K562 (cell line): ENCODE results near the gene NCF2. TPM values are rescaled to one million over a fixed set of nuclear protein-coding genes. Genes with fewer than 3 reads are reported as not detected.

ENCODE experiments used
- ATAC-seq: fragments of 200-7000 bp; cut with Tn5 transposase; 3 replicates; pipeline ENCODE4 v1.9.1; 2020; ENCODE audit warnings: moderate library complexity
- BruUV-seq: library from RNA; stranded (reverse); fragments of 400-500 nt; replicated peaks from 2 replicates; lab custom pipeline; 2021; lab: Mats Ljungman, UMichigan
- CTCF ChIA-PET: fragments of 300-600 bp; formaldehyde crosslinking; extraction: SDS; loops from one replicate; lab custom pipeline; 2021; ENCODE audit warnings: low intra/inter-chr PET ratio; lab: Yijun Ruan, JAX
- POLR2A ChIA-PET: fragments of 300-600, 350-650 bp; sonication (Branson Sonifier 250); formaldehyde crosslinking; extraction: SDS; loops from one replicate; lab custom pipeline; 2021; ENCODE audit warnings: antibody characterized with exemption, inconsistent platforms; lab: Yijun Ruan, JAX
- DNase-seq, 4 experiments: peaks; one replicate each; pipeline versions ENCODE4 v3.0.0 to v3.0.0-alpha.2; 2011 to 2018; ENCODE audit warnings: low spot score in 3 of 4, mixed read lengths in 3 of 4; ENCODE audit errors: extremely low read depth in 1 of 4
- FAIRE-seq: peaks from 2 replicates; lab custom pipeline; 2011; peaks lifted over from hg19 to GRCh38; lab: Jason Lieb, UNC
- H2AFZ ChIP-seq: 2 replicates; pipeline ENCODE4 v1.6.0; 2011; ENCODE audit warnings: low read depth, low read length, control low read depth, inconsistent platforms
- H3K27ac ChIP-seq: fragments of 200-600 bp; 3 replicates; pipeline ENCODE4 v1.8.0; 2011; ENCODE audit warnings: low read depth, mild to moderate bottlenecking, control low read depth, inconsistent platforms, low read length, moderate library complexity, mixed read lengths; ENCODE audit errors: extremely low read depth
- H3K27me3 ChIP-seq, 2 experiments: fragments of 300-600 bp in 1 of 2; 2 replicates in 1 of 2; 3 replicates in 1 of 2; pipeline versions ENCODE4 v1.6.0 to v1.8.0; 2011; ENCODE audit warnings: inconsistent platforms in 2 of 2, low read length in 2 of 2, mild to moderate bottlenecking in 1 of 2, mixed read lengths in 1 of 2, moderate library complexity in 1 of 2; ENCODE audit not compliant: control insufficient read depth in 2 of 2, insufficient read depth in 2 of 2
- H3K36me3 ChIP-seq: fragments of 300-600 bp; 3 replicates; pipeline ENCODE4 v1.8.0; 2011; ENCODE audit warnings: mild to moderate bottlenecking, low read length, inconsistent platforms; ENCODE audit not compliant: control insufficient read depth, insufficient read depth
- H3K4me1 ChIP-seq, 2 experiments: fragments of 200-600 bp in 1 of 2; replicated peaks in 1 of 2; 2 replicates in 1 of 2; 3 replicates in 1 of 2; pipeline versions ENCODE4 v1.5.1 to v1.8.0; 2011; ENCODE audit warnings: inconsistent platforms in 2 of 2, low read length in 2 of 2, mild to moderate bottlenecking in 1 of 2, mixed read lengths in 1 of 2, moderate library complexity in 1 of 2; ENCODE audit not compliant: control insufficient read depth in 2 of 2, insufficient read depth in 2 of 2
- H3K4me2 ChIP-seq: 2 replicates; pipeline ENCODE4 v1.6.1; 2011; ENCODE audit warnings: low read length, control low read depth, inconsistent platforms, mixed read lengths; ENCODE audit not compliant: insufficient read depth
- H3K4me3 ChIP-seq: fragments of 200-600 bp; sonication (generic), shearing (Covaris generic); 2 replicates; pipeline ENCODE4 v1.5.1; 2016; ENCODE audit warnings: control low read depth, inconsistent platforms
- H3K79me2 ChIP-seq: fragments of 200-600 bp; 3 replicates; pipeline ENCODE4 v1.8.0; 2011; ENCODE audit warnings: low read length, inconsistent platforms; ENCODE audit not compliant: control insufficient read depth, insufficient read depth
- H3K9ac ChIP-seq, 2 experiments: 2 replicates each; pipeline versions ENCODE4 v1.6.0 to v1.6.1; 2011; ENCODE audit warnings: low read depth in 2 of 2, low read length in 2 of 2, control low read depth in 1 of 2, inconsistent platforms in 1 of 2, mild to moderate bottlenecking in 1 of 2, mixed read lengths in 1 of 2; ENCODE audit not compliant: insufficient read depth in 1 of 2
- H3K9me1 ChIP-seq: one replicate; pipeline ENCODE4 v1.6.0; 2011; ENCODE audit warnings: inconsistent platforms, mild to moderate bottlenecking, low read length, moderate library complexity; ENCODE audit not compliant: control insufficient read depth, insufficient read depth
- H3K9me3 ChIP-seq: replicated peaks from 2 replicates; pipeline ENCODE4 v1.5.1; 2011; ENCODE audit warnings: low read depth, low read length, inconsistent platforms; ENCODE audit not compliant: control insufficient read depth, insufficient read depth
- H4K20me1 ChIP-seq: replicated peaks from 2 replicates; pipeline ENCODE4 v1.6.1; 2011; ENCODE audit warnings: low read length, inconsistent platforms, mixed read lengths; ENCODE audit not compliant: control insufficient read depth, insufficient read depth
- ARNT ChIP-seq, 2 experiments: fragments of 450-650 bp; IDR thresholded peaks; 2 replicates each; pipeline ENCODE4 v1.6.1; 2016; ENCODE audit warnings: mild to moderate bottlenecking in 1 of 2
- HOXB6 ChIP-seq: fragments of 250-450 bp; sonication (Bioruptor Pico); IDR thresholded peaks from 2 replicates; pipeline ENCODE4 v1.5.1; 2022; ENCODE audit warnings: mild to moderate bottlenecking, borderline replicate concordance
- MEIS2 ChIP-seq: fragments of 450-650 bp; IDR thresholded peaks from 2 replicates; pipeline ENCODE4 v1.6.1; 2014; ENCODE audit warnings: mild to moderate bottlenecking; ENCODE audit not compliant: partially characterized antibody
- NCOR1 ChIP-seq: fragments of 450-650 bp; IDR thresholded peaks from 2 replicates; pipeline ENCODE4 v1.6.1; 2016; ENCODE audit warnings: mild to moderate bottlenecking, moderate library complexity
- U2AF2 ChIP-seq: fragments of 200-400 bp; formaldehyde crosslinking; optimal IDR thresholded peaks from 2 replicates; pipeline ENCODE3; 2017; ENCODE audit warnings: low read depth, mild to moderate bottlenecking, low read length
- ZNF695 ChIP-seq: fragments of 450-650 bp; formaldehyde crosslinking; IDR thresholded peaks from 2 replicates; pipeline ENCODE4 v1.4.0; 2020; ENCODE audit warnings: mild to moderate bottlenecking, moderate library complexity
- ZSCAN32 ChIP-seq: fragments of 450-650 bp; formaldehyde crosslinking; IDR thresholded peaks from 2 replicates; pipeline ENCODE4 v1.4.0; 2020; ENCODE audit warnings: mild to moderate bottlenecking, moderate library complexity
- WGBS: fragments of 100-300 bp; shearing (Covaris generic); methylation state at CpG from one replicate; pipeline ENCODE4 v1.1.6; 2016; ENCODE audit warnings: low coverage, mixed read lengths; ENCODE audit not compliant: insufficient coverage; ENCODE audit errors: missing lambda C conversion rate; 5-methylcytosine and 5-hydroxymethylcytosine counted together
- in situ Hi-C: fragments of 300-500 bp; cut with MboI; formaldehyde crosslinking; loops from 4 replicates; pipeline ENCODE4 v1.15.0; 2018; ENCODE audit warnings: inconsistent platforms, mixed read lengths
- intact Hi-C: fragments of 100-400 bp; cut with micrococcal nuclease; formaldehyde crosslinking; loops from 2 replicates; pipeline ENCODE4 v1.14.2; 2022
- polyA plus RNA-seq, 8 experiments: library from polyadenylated mRNA; depleted of rRNA in 4 of 8; stranded (reverse) in 5 of 8; unstranded in 3 of 8; fragments of >200 nt; fragmentation: Nextera tagmentation in 2 of 8; fragmentation: Illumina TruSeq in 1 of 8; extraction: Ambion mirVana in 2 of 8; extraction: Trizol in 1 of 8; gene quantifications; 2 replicates each; pipeline versions ENCODE4 v1.2.1 to v1.2.3, GENCODE V29; 2011 to 2014; ENCODE audit warnings: inconsistent platforms in 1 of 8, missing spikeins in 1 of 8
- total RNA-seq, 7 experiments: library from RNA; depleted of rRNA in 6 of 7; stranded (reverse); fragments of >200 nt in 6 of 7; fragmentation: Illumina TruSeq in 2 of 7; extraction: Trizol in 2 of 7; gene quantifications; 2 replicates each; pipeline versions ENCODE4 v1.2.1 to v1.2.3, GENCODE V29; 2011 to 2021; ENCODE audit warnings: low replicate concordance in 1 of 7
- TF ChIP-seq, protein P1 (sequence below): fragments of 200-800 bp; sonication (Bioruptor generic); IDR thresholded peaks from 2 replicates; pipeline ENCODE4 v1.6.1; 2017; ENCODE audit warnings: missing genetic modification characterization, missing compliant biosample characterization
- TF ChIP-seq, protein P2 (sequence below): fragments of 150-350 bp; conservative IDR thresholded peaks from 2 replicates; pipeline ENCODE4 v1.6.1; 2014; ENCODE audit warnings: low read length
- TF ChIP-seq, protein P3 (sequence below): fragments of 450-650 bp; formaldehyde crosslinking; IDR thresholded peaks from 2 replicates; pipeline ENCODE4 v1.4.0; 2020; ENCODE audit warnings: mild to moderate bottlenecking, mixed read lengths

The NCF2 gene
- total and polyA plus RNA-seq, 9 of the 15 experiments (the other 6 are each of a cell fraction or from before 2014, with no cell fraction given): 0.07 to 0.54 (median 0.16) TPM; not detected in 3

DNA sequence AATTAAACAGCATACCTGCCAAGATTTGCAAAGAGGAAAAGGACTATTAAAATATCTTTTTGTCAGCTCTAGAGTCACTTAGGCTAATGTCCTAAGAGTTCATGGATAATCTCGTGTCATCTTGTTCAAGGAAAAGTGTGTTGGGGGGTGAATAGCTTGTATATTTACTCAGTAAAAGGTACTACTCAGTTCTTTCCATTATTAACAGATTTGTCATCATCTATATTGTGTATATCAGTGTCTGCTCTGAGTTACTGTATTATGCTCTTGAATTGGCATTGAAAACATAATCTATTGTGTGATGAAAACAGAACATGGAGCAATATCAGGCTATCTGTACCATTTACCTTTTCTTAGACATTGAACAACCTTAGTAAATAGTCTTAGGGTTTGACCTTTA is 76.0 kb downstream of the NCF2 start (continued):
- TF ChIP-seq ZNF695 (CRISPR knock-in tag): no peak
- TF ChIP-seq, protein P1, sequence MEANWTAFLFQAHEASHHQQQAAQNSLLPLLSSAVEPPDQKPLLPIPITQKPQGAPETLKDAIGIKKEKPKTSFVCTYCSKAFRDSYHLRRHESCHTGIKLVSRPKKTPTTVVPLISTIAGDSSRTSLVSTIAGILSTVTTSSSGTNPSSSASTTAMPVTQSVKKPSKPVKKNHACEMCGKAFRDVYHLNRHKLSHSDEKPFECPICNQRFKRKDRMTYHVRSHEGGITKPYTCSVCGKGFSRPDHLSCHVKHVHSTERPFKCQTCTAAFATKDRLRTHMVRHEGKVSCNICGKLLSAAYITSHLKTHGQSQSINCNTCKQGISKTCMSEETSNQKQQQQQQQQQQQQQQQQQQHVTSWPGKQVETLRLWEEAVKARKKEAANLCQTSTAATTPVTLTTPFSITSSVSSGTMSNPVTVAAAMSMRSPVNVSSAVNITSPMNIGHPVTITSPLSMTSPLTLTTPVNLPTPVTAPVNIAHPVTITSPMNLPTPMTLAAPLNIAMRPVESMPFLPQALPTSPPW (CRISPR knock-in tag): no peak
- no peak for TF ChIP-seq U2AF2

DNA sequence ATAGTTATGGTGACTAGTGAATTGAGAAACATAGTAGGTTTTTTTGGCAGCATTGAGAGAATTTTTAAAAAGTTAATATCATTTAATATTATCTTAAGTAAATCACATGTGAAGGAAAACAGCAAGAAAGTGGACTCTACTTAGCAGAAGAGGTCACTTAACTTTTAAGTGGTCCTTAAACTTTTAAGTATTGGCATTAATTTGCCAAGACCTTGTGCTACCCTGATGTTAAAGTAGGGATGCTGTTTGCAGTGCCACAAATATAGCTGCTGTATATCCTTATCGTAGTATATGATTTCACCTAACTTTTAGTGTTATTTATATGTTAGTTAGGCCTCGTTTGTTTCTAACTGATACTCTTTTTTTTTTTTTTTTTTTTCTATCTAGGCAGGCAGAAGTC is 77.8 kb downstream of the NCF2 start:
- Histone ChIP-seq H3K9ac (no peak overlapping the region), H3K27me3 (no peaks in the 10 kb centered on the region), H3K4me1 (no peaks in the 10 kb centered on the region), H3K27ac (no peak overlapping the region), H3K4me3 (no peak overlapping the region), H2AFZ (no peak overlapping the region), H3K79me2 (peaks cover 51% of the 10 kb centered on the region), H4K20me1 (no peaks in the 10 kb centered on the region), H3K36me3 (peaks cover 35% of the 10 kb centered on the region), H3K9me3 (no peaks in the 10 kb centered on the region), H3K4me2 (no peak overlapping the region), H3K9me1 (no peaks in the 10 kb centered on the region)
- ATAC-seq (no peak), FAIRE-seq (no peak), DNase-seq (no peak)
- in situ Hi-C loops: no loop called here
- CTCF ChIA-PET: no interaction called here
- 84% methylated on average over 2 of the region's 2 CpGs for WGBS
- intact Hi-C loops: no loop called here
- no TSS peak for BruUV-seq
- POLR2A ChIA-PET: interaction anchor here (1.0 to 1.5 kb wide), 3 partner anchors 10 to 673 kb away, joined by 3 to 4 read pairs (median 3); no protein-coding TSS in a partner anchor
- no peak for TF ChIP-seq ARNT (IDR thresholded peaks at IDR 0.05)
- TF ChIP-seq NCOR1: no peak
- TF ChIP-seq, protein P2, sequence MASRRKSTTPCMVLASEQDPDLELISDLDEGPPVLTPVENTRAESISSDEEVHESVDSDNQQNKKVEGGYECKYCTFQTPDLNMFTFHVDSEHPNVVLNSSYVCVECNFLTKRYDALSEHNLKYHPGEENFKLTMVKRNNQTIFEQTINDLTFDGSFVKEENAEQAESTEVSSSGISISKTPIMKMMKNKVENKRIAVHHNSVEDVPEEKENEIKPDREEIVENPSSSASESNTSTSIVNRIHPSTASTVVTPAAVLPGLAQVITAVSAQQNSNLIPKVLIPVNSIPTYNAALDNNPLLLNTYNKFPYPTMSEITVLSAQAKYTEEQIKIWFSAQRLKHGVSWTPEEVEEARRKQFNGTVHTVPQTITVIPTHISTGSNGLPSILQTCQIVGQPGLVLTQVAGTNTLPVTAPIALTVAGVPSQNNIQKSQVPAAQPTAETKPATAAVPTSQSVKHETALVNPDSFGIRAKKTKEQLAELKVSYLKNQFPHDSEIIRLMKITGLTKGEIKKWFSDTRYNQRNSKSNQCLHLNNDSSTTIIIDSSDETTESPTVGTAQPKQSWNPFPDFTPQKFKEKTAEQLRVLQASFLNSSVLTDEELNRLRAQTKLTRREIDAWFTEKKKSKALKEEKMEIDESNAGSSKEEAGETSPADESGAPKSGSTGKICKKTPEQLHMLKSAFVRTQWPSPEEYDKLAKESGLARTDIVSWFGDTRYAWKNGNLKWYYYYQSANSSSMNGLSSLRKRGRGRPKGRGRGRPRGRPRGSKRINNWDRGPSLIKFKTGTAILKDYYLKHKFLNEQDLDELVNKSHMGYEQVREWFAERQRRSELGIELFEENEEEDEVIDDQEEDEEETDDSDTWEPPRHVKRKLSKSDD: no peak
- TF ChIP-seq HOXB6 (CRISPR knock-in tag): no peak
- no peak for TF ChIP-seq MEIS2
- TF ChIP-seq, protein P3, sequence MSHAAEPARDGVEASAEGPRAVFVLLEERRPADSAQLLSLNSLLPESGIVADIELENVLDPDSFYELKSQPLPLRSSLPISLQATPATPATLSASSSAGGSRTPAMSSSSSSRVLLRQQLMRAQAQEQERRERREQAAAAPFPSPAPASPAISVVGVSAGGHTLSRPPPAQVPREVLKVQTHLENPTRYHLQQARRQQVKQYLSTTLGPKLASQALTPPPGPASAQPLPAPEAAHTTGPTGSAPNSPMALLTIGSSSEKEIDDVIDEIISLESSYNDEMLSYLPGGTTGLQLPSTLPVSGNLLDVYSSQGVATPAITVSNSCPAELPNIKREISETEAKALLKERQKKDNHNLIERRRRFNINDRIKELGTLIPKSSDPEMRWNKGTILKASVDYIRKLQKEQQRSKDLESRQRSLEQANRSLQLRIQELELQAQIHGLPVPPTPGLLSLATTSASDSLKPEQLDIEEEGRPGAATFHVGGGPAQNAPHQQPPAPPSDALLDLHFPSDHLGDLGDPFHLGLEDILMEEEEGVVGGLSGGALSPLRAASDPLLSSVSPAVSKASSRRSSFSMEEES (CRISPR knock-in tag): no peak
- no peak for TF ChIP-seq ZSCAN32
